K562 (cell line): ENCODE results near the gene TFCP2L1. TPM values are rescaled to one million over a fixed set of nuclear protein-coding genes. Genes with fewer than 3 reads are reported as not detected.

ENCODE experiments used
- ATAC-seq: fragments of 200-7000 bp; cut with Tn5 transposase; 3 replicates; pipeline ENCODE4 v1.9.1; 2020; ENCODE audit warnings: moderate library complexity
- BruUV-seq: library from RNA; stranded (reverse); fragments of 400-500 nt; replicated peaks from 2 replicates; lab custom pipeline; 2021; lab: Mats Ljungman, UMichigan
- CTCF ChIA-PET: fragments of 300-600 bp; formaldehyde crosslinking; extraction: SDS; loops from one replicate; lab custom pipeline; 2021; ENCODE audit warnings: low intra/inter-chr PET ratio; lab: Yijun Ruan, JAX
- POLR2A ChIA-PET: fragments of 300-600, 350-650 bp; sonication (Branson Sonifier 250); formaldehyde crosslinking; extraction: SDS; loops from one replicate; lab custom pipeline; 2021; ENCODE audit warnings: antibody characterized with exemption, inconsistent platforms; lab: Yijun Ruan, JAX
- DNase-seq, 4 experiments: peaks; one replicate each; pipeline versions ENCODE4 v3.0.0 to v3.0.0-alpha.2; 2011 to 2018; ENCODE audit warnings: low spot score in 3 of 4, mixed read lengths in 3 of 4; ENCODE audit errors: extremely low read depth in 1 of 4
- FAIRE-seq: peaks from 2 replicates; lab custom pipeline; 2011; peaks lifted over from hg19 to GRCh38; lab: Jason Lieb, UNC
- H2AFZ ChIP-seq: 2 replicates; pipeline ENCODE4 v1.6.0; 2011; ENCODE audit warnings: low read depth, low read length, control low read depth, inconsistent platforms
- H3K27ac ChIP-seq: fragments of 200-600 bp; 3 replicates; pipeline ENCODE4 v1.8.0; 2011; ENCODE audit warnings: low read depth, mild to moderate bottlenecking, control low read depth, inconsistent platforms, low read length, moderate library complexity, mixed read lengths; ENCODE audit errors: extremely low read depth
- H3K27me3 ChIP-seq, 2 experiments: fragments of 300-600 bp in 1 of 2; 2 replicates in 1 of 2; 3 replicates in 1 of 2; pipeline versions ENCODE4 v1.6.0 to v1.8.0; 2011; ENCODE audit warnings: inconsistent platforms in 2 of 2, low read length in 2 of 2, mild to moderate bottlenecking in 1 of 2, mixed read lengths in 1 of 2, moderate library complexity in 1 of 2; ENCODE audit not compliant: control insufficient read depth in 2 of 2, insufficient read depth in 2 of 2
- H3K36me3 ChIP-seq: fragments of 300-600 bp; 3 replicates; pipeline ENCODE4 v1.8.0; 2011; ENCODE audit warnings: mild to moderate bottlenecking, low read length, inconsistent platforms; ENCODE audit not compliant: control insufficient read depth, insufficient read depth
- H3K4me1 ChIP-seq, 2 experiments: fragments of 200-600 bp in 1 of 2; replicated peaks in 1 of 2; 2 replicates in 1 of 2; 3 replicates in 1 of 2; pipeline versions ENCODE4 v1.5.1 to v1.8.0; 2011; ENCODE audit warnings: inconsistent platforms in 2 of 2, low read length in 2 of 2, mild to moderate bottlenecking in 1 of 2, mixed read lengths in 1 of 2, moderate library complexity in 1 of 2; ENCODE audit not compliant: control insufficient read depth in 2 of 2, insufficient read depth in 2 of 2
- H3K4me2 ChIP-seq: 2 replicates; pipeline ENCODE4 v1.6.1; 2011; ENCODE audit warnings: low read length, control low read depth, inconsistent platforms, mixed read lengths; ENCODE audit not compliant: insufficient read depth
- H3K4me3 ChIP-seq: fragments of 200-600 bp; sonication (generic), shearing (Covaris generic); 2 replicates; pipeline ENCODE4 v1.5.1; 2016; ENCODE audit warnings: control low read depth, inconsistent platforms
- H3K79me2 ChIP-seq: fragments of 200-600 bp; 3 replicates; pipeline ENCODE4 v1.8.0; 2011; ENCODE audit warnings: low read length, inconsistent platforms; ENCODE audit not compliant: control insufficient read depth, insufficient read depth
- H3K9ac ChIP-seq, 2 experiments: 2 replicates each; pipeline versions ENCODE4 v1.6.0 to v1.6.1; 2011; ENCODE audit warnings: low read depth in 2 of 2, low read length in 2 of 2, control low read depth in 1 of 2, inconsistent platforms in 1 of 2, mild to moderate bottlenecking in 1 of 2, mixed read lengths in 1 of 2; ENCODE audit not compliant: insufficient read depth in 1 of 2
- H3K9me1 ChIP-seq: one replicate; pipeline ENCODE4 v1.6.0; 2011; ENCODE audit warnings: inconsistent platforms, mild to moderate bottlenecking, low read length, moderate library complexity; ENCODE audit not compliant: control insufficient read depth, insufficient read depth
- H3K9me3 ChIP-seq: replicated peaks from 2 replicates; pipeline ENCODE4 v1.5.1; 2011; ENCODE audit warnings: low read depth, low read length, inconsistent platforms; ENCODE audit not compliant: control insufficient read depth, insufficient read depth
- H4K20me1 ChIP-seq: replicated peaks from 2 replicates; pipeline ENCODE4 v1.6.1; 2011; ENCODE audit warnings: low read length, inconsistent platforms, mixed read lengths; ENCODE audit not compliant: control insufficient read depth, insufficient read depth
- JUND ChIP-seq, 2 experiments: IDR thresholded peaks; 2 replicates in 1 of 2; 3 replicates in 1 of 2; pipeline ENCODE4 v1.6.1; 2011; ENCODE audit warnings: borderline replicate concordance in 2 of 2, low read depth in 2 of 2, low read length in 2 of 2, improper control_type of control experiment in 1 of 2, missing biosample characterization in 1 of 2, missing genetic modification characterization in 1 of 2, missing genetic modification reagents in 1 of 2
- NR4A1 ChIP-seq, 2 experiments: fragments of 250-450 bp in 1 of 2; fragments of 450-650 bp in 1 of 2; sonication (Bioruptor Pico) in 1 of 2; IDR thresholded peaks; 2 replicates each; pipeline versions ENCODE4 v1.4.0 to v1.6.1; 2016 to 2020; ENCODE audit warnings: mild to moderate bottlenecking in 2 of 2, missing compliant biosample characterization in 1 of 2, missing genetic modification characterization in 1 of 2, moderate library complexity in 1 of 2
- PRPF4 ChIP-seq: fragments of 200-400 bp; formaldehyde crosslinking; IDR thresholded peaks from one replicate; pipeline ENCODE4 v1.6.1; 2017; ENCODE audit warnings: low read length, low read depth, mild to moderate bottlenecking; ENCODE audit not compliant: insufficient read depth, poor library complexity, severe bottlenecking
- RBM39 ChIP-seq: fragments of 200-400 bp; formaldehyde crosslinking; optimal IDR thresholded peaks from 2 replicates; pipeline ENCODE3; 2018; ENCODE audit warnings: low read depth, low read length
- RFX7 ChIP-seq: fragments of 250-450 bp; sonication (Bioruptor Pico); IDR thresholded peaks from 2 replicates; pipeline ENCODE4 v1.5.1; 2021; ENCODE audit warnings: mild to moderate bottlenecking
- TRIM24 ChIP-seq, 2 experiments: fragments of 450-650 bp; IDR thresholded peaks; 2 replicates each; pipeline ENCODE4 v1.6.1; 2016
- WGBS: fragments of 100-300 bp; shearing (Covaris generic); methylation state at CpG from one replicate; pipeline ENCODE4 v1.1.6; 2016; ENCODE audit warnings: low coverage, mixed read lengths; ENCODE audit not compliant: insufficient coverage; ENCODE audit errors: missing lambda C conversion rate; 5-methylcytosine and 5-hydroxymethylcytosine counted together
- in situ Hi-C: fragments of 300-500 bp; cut with MboI; formaldehyde crosslinking; loops from 4 replicates; pipeline ENCODE4 v1.15.0; 2018; ENCODE audit warnings: inconsistent platforms, mixed read lengths
- intact Hi-C: fragments of 100-400 bp; cut with micrococcal nuclease; formaldehyde crosslinking; loops from 2 replicates; pipeline ENCODE4 v1.14.2; 2022
- polyA plus RNA-seq, 8 experiments: library from polyadenylated mRNA; depleted of rRNA in 4 of 8; stranded (reverse) in 5 of 8; unstranded in 3 of 8; fragments of >200 nt; fragmentation: Nextera tagmentation in 2 of 8; fragmentation: Illumina TruSeq in 1 of 8; extraction: Ambion mirVana in 2 of 8; extraction: Trizol in 1 of 8; gene quantifications; 2 replicates each; pipeline versions ENCODE4 v1.2.1 to v1.2.3, GENCODE V29; 2011 to 2014; ENCODE audit warnings: inconsistent platforms in 1 of 8, missing spikeins in 1 of 8
- total RNA-seq, 7 experiments: library from RNA; depleted of rRNA in 6 of 7; stranded (reverse); fragments of >200 nt in 6 of 7; fragmentation: Illumina TruSeq in 2 of 7; extraction: Trizol in 2 of 7; gene quantifications; 2 replicates each; pipeline versions ENCODE4 v1.2.1 to v1.2.3, GENCODE V29; 2011 to 2021; ENCODE audit warnings: low replicate concordance in 1 of 7
- TF ChIP-seq, protein P1 (sequence below): fragments of 200-800 bp; sonication (Bioruptor generic); IDR thresholded peaks from 2 replicates; pipeline ENCODE4 v1.6.1; 2017; ENCODE audit warnings: missing genetic modification characterization, missing compliant biosample characterization
- TF ChIP-seq, protein P2 (sequence below), 2 experiments: fragments of 450-650 bp; IDR thresholded peaks; 2 replicates each; pipeline ENCODE4 v1.6.1; 2018; ENCODE audit warnings: mild to moderate bottlenecking in 2 of 2, low read depth in 1 of 2; ENCODE audit not compliant: partially characterized antibody in 2 of 2

The TFCP2L1 gene
- total and polyA plus RNA-seq, 9 of the 15 experiments (the other 6 are each of a cell fraction or from before 2014, with no cell fraction given), result 0.08 to 1.00 (median 0.42) TPM

DNA sequence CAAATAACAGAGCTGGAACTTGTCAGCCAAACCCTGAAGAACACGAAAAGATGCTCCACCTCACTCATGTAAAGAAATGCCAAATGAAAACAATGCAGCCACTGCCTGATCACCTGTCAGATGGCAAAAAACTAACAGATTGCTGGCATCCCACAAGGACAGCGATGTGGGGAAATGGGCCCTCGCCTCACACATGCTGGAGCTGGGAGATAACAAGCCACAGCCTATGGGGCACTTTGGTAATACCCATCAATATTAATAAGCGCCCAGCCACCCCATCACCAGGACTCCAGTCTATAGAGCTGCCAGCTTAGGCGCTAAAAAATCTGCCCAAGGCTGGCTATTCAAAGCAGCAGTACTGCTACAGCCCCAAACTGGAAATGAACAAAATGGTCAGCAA, 27.0 kb downstream of the TFCP2L1 start:
- Histone ChIP-seq H3K79me2 (no peaks in the 10 kb centered on the region), H4K20me1 (no peaks in the 10 kb centered on the region), H3K27ac (no peak overlapping the region), H3K36me3 (no peaks in the 10 kb centered on the region), H3K4me2 (no peak overlapping the region), H2AFZ (no peak overlapping the region), H3K9me3 (no peaks in the 10 kb centered on the region), H3K4me1 (peaks cover 0 to 8% of the 10 kb centered on the region in 2 experiments; a peak in 3 of 5 replicates), H3K9ac (no peak overlapping the region), H3K27me3 (peaks cover 12 to 30% of the 10 kb centered on the region in 2 experiments; a peak in 4 of 5 replicates), H3K9me1 (no peaks in the 10 kb centered on the region), H3K4me3 (no peak overlapping the region)
- no peak for DNase-seq
- WGBS, result 2% methylated on average over 5 of the region's 5 CpGs
- BruUV-seq, result no TSS peak
- intact Hi-C loops (no loop called here), in situ Hi-C loops (no loop called here)
- CTCF ChIA-PET, result no interaction called here
- no peak for FAIRE-seq
- ATAC-seq, result no peak
- TF ChIP-seq PRPF4 (no peak), TRIM24 (IDR thresholded peaks at IDR 0.05) (no peak)
- POLR2A ChIA-PET, result no interaction called here

DNA sequence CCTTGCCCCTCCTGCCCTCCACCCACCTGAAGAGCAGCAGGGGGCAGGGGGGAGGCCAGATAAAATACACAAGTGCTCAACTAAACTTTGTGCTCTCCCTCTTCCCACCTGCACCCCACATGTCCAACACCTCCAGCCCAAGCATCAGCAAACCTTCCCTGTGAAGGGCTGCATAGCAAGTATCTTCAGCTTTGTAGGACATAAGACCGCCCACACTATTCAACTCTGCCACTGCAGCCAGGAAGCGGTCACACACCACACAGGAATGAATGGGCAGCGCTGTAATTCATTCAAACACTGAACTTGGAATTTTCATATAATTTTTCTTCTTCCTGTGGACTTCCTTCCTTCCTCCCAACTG, 27.5 kb downstream of the TFCP2L1 start:
- ATAC-seq (no peak), FAIRE-seq (no peak), DNase-seq (no peak)
- no peaks in the 10 kb centered on the region for H3K79me2 ChIP-seq
- H3K27me3 ChIP-seq, result peaks cover 12 to 34% of the 10 kb centered on the region in 2 experiments; a peak in 4 of 5 replicates
- H3K36me3 ChIP-seq, result no peaks in the 10 kb centered on the region
- TF ChIP-seq, protein P1, sequence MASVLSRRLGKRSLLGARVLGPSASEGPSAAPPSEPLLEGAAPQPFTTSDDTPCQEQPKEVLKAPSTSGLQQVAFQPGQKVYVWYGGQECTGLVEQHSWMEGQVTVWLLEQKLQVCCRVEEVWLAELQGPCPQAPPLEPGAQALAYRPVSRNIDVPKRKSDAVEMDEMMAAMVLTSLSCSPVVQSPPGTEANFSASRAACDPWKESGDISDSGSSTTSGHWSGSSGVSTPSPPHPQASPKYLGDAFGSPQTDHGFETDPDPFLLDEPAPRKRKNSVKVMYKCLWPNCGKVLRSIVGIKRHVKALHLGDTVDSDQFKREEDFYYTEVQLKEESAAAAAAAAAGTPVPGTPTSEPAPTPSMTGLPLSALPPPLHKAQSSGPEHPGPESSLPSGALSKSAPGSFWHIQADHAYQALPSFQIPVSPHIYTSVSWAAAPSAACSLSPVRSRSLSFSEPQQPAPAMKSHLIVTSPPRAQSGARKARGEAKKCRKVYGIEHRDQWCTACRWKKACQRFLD (CRISPR knock-in tag), result no peak
- TF ChIP-seq NR4A1 (CRISPR knock-in tag; IDR thresholded peaks at IDR 0.05) (no peak), NR4A1 (tag; IDR thresholded peaks at IDR 0.05) (no peak), RFX7 (CRISPR knock-in tag) (no peak), JUND (IDR thresholded peaks at IDR 0.05; ENCODE audit: borderline replicate concordance, low read depth, low read length) (no peak), JUND (tag; IDR thresholded peaks at IDR 0.05; ENCODE audit: borderline replicate concordance, low read depth, low read length) (no peak), RBM39 (no peak)
- TF ChIP-seq, protein P2, sequence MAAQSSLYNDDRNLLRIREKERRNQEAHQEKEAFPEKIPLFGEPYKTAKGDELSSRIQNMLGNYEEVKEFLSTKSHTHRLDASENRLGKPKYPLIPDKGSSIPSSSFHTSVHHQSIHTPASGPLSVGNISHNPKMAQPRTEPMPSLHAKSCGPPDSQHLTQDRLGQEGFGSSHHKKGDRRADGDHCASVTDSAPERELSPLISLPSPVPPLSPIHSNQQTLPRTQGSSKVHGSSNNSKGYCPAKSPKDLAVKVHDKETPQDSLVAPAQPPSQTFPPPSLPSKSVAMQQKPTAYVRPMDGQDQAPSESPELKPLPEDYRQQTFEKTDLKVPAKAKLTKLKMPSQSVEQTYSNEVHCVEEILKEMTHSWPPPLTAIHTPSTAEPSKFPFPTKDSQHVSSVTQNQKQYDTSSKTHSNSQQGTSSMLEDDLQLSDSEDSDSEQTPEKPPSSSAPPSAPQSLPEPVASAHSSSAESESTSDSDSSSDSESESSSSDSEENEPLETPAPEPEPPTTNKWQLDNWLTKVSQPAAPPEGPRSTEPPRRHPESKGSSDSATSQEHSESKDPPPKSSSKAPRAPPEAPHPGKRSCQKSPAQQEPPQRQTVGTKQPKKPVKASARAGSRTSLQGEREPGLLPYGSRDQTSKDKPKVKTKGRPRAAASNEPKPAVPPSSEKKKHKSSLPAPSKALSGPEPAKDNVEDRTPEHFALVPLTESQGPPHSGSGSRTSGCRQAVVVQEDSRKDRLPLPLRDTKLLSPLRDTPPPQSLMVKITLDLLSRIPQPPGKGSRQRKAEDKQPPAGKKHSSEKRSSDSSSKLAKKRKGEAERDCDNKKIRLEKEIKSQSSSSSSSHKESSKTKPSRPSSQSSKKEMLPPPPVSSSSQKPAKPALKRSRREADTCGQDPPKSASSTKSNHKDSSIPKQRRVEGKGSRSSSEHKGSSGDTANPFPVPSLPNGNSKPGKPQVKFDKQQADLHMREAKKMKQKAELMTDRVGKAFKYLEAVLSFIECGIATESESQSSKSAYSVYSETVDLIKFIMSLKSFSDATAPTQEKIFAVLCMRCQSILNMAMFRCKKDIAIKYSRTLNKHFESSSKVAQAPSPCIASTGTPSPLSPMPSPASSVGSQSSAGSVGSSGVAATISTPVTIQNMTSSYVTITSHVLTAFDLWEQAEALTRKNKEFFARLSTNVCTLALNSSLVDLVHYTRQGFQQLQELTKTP (IDR thresholded peaks at IDR 0.05; ENCODE audit: low read depth in 1 of 2, partially characterized antibody in 2 of 2), result no peak
- H3K9me3 ChIP-seq, result no peaks in the 10 kb centered on the region
- WGBS, result 15% methylated on average over 3 of the region's 3 CpGs
- H3K4me1 ChIP-seq, result peaks cover 0 to 8% of the 10 kb centered on the region in 2 experiments; a peak in 3 of 5 replicates
- no peaks in the 10 kb centered on the region for H3K9me1 ChIP-seq
- no peak overlapping the region for H3K9ac ChIP-seq
- H3K4me3 ChIP-seq, result no peak overlapping the region
- ChIA-PET CTCF (no interaction called here), POLR2A (no interaction called here)
- no peaks in the 10 kb centered on the region for H4K20me1 ChIP-seq
- H3K4me2 ChIP-seq, result no peak overlapping the region
- H2AFZ ChIP-seq, result no peak overlapping the region
- intact Hi-C loops, result no loop called here
- in situ Hi-C loops, result no loop called here
- H3K27ac ChIP-seq, result no peak overlapping the region
- BruUV-seq, result no TSS peak
